Activated CD8-positive, alpha-beta memory T cell treated with anti-CD3 and anti-CD28 coated beads for 48 hours (primary cell): ENCODE results near the gene TNS4.

Experiments
- DNase-seq, 3 experiments: peaks; one replicate each; pipeline ENCODE4 v3.0.0-alpha.2; 2020; ENCODE audit warnings: low read depth in 2 of 3, low spot score in 2 of 3

Gene TNS4

DNA sequence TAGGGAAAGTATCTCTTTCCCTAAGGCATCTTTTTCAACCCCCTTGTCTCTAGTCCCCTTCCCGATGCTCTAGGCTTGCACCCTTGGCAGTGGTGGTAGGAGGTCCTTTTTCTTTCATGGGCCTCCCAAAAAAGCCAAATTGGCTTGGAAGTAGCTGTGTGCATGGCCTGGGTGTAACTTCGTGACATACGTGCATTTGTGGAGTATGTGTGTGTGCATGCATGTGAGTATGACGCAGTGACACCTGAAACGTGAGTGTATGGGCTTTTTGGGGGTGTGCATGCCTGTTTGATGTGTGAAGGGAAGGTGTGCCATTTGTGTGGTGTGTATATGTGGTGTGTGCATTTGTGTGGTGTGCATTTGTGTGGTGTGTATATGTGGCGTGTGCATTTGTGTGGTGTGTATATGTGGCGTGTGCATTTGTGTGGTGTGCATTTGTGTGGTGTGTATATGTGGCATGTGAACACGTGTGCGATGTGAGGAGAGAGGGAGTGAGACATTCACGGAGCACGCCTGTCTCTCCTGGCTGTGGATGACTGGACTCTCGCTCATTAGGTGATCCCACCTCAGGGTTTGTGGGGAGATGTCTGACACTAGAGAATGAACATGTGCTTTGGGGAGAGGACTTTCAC lies 42.5 kb downstream of the TNS4 start:
- DNase-seq = no peak

DNA sequence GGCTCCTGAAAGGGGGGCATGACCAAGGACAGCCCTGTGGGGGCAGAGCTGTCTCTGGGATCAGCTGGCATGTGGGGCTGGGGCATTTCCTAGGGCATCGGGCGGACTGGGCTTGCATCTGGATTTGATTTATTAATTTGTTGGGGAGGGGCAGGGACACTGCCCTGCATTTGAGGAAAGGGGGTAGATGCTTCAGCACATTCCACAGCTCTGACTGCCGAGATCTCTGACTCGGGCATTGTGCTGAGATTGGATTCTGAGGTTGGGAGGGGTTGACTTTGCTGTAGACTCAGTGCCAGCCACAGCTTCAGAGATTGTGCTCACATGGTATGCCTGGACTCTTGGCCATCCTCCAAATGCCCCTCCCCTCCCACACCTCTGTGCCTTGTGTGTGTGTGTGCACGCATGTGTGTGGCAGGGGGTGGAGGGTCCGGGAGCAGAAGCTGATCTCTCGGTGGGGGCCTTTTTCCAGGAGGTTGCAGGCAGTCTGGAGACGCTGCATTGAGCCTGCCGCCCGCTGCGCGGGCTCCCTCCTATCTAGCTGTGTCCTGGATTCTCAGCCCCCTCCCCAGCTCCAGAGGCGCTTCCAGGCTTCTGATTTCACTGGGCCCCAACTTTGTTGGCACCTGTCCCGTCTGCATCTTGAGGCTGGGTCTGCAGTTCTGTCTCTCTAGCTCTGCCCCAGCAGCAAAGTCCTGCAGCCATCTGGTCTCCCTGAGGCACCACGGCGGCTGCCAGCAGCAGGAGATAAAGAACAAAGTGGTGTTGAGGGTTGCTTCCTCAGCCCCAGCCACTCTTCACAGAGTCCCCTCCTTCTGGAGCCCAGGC lies 43.2 kb downstream of the TNS4 start:
- no peak for DNase-seq

DNA sequence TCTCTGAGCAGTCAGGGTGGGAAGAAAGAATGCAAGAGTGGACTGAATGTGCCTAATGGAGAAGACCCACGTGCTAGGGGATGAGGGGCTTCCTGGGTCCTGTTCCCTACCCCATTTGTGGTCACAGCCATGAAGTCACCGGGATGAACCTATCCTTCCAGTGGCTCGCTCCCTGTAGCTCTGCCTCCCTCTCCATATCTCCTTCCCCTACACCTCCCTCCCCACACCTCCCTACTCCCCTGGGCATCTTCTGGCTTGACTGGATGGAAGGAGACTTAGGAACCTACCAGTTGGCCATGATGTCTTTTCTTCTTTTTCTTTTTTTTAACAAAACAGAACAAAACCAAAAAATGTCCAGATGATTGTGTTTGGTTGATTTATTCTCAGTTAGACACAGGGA lies 44.1 kb downstream of the TNS4 start:
- DNase-seq = no peak

DNA sequence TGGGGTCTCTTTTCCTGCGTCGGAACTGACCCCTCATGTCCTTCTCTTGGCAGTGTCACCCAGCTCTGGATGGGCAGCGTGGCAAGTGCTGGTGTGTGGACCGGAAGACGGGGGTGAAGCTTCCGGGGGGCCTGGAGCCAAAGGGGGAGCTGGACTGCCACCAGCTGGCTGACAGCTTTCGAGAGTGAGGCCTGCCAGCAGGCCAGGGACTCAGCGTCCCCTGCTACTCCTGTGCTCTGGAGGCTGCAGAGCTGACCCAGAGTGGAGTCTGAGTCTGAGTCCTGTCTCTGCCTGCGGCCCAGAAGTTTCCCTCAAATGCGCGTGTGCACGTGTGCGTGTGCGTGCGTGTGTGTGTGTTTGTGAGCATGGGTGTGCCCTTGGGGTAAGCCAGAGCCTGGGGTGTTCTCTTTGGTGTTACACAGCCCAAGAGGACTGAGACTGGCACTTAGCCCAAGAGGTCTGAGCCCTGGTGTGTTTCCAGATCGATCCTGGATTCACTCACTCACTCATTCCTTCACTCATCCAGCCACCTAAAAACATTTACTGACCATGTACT lies 44.9 kb downstream of the TNS4 start:
- no peak for DNase-seq

DNA sequence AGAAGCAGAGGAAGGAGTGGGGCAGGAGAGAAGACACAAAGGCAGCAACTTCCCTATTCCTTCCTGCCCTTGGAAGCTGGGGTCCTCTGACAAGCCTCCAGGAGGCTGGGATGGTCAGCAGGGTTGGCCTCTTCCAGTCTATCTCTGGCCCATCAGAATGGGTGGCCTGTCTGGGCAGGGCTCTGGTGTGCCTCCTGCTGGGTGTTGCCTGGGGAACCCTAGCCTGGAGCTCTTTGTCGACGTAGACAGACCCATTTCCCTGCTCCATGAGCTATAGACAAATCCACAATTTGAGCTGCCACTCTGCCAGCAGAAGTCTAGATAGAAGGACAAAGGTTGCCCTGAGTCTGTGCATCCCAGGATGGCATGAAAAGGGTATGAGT lies 46.8 kb downstream of the TNS4 start:
- no peak for DNase-seq

DNA sequence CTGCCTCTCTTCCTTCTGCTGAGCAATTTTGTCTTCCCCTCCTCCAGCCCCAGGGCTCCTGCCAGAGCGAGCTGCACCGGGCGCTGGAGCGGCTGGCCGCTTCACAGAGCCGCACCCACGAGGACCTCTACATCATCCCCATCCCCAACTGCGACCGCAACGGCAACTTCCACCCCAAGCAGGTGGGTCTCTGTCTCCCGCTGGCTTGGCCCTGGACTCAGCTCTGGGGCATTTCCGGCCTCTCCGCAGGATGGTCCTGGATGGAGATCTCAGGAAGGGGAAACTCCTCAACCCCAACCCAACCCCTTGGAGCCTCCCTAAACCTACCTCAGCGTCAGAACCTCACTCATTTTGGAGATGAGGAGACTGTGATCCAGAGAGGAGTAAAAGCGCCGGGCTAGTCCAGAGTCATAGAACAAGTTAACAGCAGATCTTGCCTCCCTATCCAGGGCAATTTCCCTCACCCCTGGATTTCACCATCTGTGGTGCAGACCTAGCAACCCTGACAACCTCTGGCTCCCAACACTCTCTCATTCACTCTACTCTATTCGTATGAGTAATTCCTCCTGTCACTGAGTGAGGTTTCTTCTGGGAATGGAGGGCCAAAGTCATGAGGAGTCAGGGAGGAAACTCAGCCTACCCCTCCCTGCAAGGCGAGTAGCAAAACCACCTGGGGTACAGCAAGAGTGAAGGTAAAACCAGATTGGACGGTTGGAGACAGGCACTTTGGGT lies 47.4 kb downstream of the TNS4 start:
- no peak for DNase-seq

DNA sequence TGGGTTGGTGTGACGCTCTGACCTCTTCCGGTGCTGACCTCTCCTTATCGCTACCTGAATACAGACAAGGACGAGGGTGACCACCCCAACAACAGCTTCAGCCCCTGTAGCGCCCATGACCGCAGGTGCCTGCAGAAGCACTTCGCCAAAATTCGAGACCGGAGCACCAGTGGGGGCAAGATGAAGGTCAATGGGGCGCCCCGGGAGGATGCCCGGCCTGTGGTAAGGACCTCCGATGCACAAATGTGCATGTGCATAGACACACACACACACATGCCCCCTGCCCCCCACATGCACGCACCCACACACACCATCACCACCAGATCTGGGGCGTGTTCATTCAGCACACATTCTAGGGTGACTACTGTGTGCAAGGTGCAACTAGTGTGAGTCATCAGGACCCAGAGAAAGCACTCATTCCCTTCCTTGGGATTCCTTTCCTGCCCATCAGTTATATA lies 48.5 kb downstream of the TNS4 start:
- no peak for DNase-seq

DNA sequence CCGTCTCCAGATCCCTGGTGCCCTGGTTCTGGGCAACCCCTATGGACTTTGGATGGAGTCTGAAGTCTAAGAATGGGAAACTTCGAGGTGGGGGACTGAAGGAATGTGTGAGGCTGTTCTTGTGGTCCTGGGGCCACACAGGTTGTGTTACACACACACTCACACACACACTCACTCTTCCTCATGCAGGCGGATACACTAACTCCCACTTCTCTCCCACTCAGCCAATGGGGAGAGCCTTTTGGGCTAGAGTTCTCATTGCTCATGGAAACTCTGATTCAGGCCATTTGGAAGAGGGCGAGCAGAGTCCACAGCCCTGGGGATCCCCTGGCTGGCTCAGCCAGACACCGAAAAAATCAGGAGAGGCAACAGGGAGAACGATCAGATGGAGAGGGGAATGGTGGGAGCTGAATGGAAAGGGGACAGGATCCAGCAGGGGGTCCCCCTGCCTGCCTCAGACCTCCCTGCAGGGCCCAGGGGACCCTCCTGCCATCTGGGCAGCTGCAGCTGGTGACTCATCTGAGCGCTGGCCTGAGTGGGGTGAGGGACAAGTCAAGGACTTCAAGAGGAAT lies 49.1 kb downstream of the TNS4 start:
- DNase-seq = no peak

DNA sequence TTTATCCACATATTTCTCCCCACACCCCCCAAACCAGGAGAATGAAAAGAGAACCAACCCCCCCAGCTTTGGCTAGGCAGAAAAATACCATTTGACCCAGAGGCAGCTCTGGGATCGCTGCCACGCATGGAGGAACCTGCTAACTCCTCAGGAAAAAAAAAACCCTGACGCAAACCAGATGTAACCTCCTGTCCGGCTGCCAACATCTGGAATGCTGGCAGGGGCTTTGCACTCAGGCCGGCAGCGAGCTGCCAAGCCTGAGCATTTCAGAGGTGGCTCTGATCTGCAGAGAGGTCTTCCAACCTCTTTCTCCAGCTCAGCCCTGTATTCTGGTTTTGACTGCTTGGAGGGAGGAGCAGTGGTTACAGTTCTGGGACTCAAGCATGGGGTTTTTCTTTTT lies 50.0 kb downstream of the TNS4 start:
- no peak for DNase-seq

DNA sequence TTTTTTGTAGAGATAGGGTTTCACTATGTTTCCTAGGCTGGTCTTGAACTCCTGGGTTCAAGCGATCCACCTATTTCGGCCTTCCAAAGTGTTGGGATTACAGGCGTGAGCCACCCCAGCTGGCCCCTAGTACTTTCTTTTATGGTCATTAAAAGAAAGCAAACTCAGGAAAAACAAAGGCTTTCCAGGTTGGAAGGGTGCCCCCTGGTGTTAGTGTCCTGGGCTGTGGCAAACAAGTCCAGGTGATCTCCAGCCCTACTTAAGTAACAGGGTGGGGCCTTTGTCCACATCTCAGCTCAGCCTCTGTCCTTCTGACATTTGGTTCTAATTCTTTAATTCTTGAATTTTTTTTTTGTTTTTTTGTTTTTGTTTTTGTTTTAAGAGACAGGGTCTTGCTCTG lies 51.2 kb downstream of the TNS4 start:
- no peak for DNase-seq

DNA sequence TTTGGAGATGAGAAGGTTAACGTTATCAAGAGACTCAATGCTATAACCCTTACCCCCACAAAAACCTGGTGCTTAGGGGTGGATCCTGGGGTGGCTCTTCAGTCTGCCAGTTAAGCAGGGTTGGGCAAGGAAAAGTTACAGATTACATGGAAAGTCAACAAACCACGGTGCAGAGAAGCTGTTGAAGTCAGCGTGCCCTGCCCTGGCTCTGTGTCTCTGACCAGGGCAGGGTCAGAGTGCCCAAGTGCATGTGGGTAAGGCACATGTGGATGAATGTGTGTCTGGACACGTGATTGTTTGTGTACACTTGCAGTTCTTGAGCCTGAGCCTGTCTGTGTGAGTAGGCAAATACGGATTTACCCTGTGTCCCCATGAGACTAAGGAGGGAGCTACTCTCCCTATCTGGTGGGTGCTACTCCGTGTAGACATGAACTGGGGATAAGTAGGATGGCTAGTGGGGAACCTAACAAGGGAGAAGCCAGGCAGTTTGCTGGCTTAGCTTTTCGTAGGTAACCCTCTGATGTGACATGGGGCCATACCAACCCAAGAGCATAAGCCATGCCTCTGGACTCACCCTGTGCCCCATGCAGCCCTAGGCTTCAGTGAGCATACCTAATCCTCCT lies 52.7 kb downstream of the TNS4 start:
- DNase-seq = no peak

DNA sequence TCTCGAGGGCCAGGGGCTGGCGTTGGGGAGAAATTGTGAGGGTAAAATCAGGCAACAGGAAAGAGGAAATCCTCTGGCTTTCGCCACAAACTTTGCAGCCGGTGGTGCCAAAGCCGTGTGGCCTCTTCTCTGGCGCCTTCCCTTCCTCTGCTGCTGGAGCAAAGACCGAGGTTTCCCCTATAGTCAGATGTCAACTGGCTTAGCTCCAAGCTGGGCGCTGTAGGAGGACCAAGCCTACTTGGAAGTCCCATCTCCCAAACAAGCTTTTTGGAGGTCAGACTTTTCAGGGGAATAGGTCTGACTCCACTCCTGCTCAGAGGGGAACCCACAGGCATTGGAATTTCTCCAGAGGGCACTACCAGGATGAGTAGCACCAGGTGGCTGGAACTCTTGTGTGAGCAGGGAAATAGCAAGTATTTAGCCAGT lies 53.2 kb downstream of the TNS4 start:
- no peak for DNase-seq

DNA sequence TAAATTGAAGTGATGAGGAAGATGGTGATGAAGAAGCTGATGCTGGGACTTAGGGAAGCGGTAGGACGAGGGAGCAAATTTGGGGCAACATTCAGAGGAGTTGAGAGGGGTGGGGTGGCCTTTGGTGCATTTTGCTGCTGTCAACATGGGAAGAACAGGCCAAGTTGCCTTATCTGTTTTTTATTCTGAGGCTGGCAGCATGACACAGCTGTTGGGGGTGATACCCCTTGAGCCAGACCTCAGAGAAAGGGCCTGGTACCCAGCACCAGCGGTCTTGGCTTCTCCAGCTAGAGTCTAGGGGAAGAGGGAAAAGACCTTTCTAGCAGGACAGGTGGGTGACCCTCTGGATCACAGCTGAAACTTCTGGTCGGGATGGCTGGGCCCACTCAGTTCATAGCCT lies 53.6 kb downstream of the TNS4 start:
- no peak for DNase-seq

DNA sequence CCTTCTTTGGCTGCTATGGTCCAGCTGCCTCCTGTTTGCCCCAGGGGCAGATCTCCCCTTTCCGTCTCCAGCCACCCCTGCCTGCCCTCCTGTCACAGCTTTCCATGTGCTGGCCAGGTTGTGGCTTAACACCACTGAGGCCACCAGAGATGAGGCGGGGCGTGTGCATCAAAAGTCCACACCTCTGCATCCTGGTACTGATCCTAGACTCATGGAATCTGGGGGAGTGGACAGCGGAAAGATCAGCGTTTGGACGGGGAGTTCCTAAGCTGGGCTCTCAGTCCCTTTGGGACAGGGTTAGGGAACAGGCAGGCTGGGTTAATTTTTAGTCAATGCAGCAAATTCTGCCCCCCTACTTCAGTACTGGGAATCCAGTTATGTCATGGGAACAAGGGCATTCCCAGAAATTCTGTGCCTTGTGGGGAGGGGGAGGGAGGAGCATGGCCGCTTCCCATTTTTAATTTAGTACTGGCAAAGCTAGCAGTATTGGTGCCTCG lies 54.2 kb downstream of the TNS4 start:
- DNase-seq = no peak

DNA sequence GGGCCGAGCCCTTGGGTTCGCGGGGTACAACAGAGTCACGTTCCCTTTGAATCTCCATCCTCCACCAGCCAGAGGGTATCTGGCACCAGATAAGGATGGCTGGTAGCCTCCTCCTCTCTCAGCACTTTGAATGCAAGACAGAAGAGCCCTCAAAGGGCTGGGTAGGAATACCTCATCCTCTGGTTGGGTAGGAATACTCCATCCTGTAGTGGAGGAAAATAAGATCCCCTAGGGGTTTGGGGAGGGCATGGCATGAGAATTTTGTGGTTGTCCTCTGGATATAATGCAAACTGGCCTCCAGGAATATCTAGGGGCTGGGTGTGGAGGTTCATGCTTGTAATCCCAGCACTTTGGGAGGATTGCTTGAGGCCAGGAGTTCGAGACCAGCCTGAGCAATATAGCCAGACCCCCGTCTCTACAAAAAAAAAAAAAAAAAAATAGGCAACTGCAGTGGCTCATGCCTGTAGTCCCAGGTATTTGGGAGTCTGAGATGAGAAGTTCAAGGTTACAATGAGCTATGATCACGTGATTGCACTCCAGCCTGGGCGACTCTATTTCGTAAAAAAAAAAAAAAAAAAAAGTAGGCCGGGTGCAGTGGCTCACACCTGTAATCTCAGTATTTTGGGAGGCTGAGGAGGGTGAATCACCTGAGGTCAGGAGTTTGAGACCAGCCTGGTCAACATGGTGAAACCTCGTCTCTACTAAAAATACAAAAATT lies 55.5 kb downstream of the TNS4 start:
- DNase-seq = no peak

DNA sequence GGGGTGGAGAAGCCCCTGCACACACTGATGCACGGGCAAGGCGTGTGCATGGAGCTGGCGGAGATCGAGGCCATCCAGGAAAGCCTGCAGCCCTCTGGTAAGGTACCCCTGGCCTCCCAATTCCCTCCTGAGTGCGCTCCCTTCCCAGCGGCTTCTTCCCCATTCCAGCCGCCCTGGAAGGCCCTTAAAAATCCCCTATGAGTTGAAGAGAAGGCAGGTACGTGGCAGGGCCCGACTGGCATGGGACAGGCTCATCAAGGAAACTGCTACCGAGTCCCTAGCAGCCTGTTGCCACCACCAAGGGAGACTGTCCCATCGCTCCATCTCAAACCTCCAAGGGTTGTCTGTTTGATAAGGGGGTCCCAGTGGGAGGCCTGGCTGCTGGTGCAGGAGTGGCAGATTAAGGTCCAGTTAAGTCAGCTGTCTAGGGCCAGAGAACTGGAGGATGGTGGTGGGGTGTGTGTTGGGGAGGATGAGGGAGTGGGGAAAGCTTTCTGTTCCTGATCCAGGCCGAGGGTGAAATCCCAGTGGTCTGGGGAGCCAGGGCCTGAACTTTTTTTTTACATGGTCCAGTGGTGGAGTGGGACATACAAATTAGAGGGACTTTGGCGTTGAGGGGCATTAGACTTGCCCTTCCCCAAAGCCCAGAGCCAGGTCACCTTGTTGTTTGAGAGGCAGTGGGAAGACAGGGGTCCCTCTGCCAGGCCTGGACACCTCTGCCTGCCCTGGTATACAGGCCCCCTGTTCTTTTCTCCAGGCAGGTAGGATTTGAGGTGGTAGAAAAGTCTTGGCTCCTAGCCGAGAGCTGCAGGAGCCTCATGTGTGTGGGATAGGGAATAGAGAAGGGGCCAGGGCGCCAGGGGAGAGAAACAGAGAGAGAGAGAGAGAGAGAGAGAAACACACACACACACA lies 57.2 kb downstream of the TNS4 start:
- DNase-seq = no peak

DNA sequence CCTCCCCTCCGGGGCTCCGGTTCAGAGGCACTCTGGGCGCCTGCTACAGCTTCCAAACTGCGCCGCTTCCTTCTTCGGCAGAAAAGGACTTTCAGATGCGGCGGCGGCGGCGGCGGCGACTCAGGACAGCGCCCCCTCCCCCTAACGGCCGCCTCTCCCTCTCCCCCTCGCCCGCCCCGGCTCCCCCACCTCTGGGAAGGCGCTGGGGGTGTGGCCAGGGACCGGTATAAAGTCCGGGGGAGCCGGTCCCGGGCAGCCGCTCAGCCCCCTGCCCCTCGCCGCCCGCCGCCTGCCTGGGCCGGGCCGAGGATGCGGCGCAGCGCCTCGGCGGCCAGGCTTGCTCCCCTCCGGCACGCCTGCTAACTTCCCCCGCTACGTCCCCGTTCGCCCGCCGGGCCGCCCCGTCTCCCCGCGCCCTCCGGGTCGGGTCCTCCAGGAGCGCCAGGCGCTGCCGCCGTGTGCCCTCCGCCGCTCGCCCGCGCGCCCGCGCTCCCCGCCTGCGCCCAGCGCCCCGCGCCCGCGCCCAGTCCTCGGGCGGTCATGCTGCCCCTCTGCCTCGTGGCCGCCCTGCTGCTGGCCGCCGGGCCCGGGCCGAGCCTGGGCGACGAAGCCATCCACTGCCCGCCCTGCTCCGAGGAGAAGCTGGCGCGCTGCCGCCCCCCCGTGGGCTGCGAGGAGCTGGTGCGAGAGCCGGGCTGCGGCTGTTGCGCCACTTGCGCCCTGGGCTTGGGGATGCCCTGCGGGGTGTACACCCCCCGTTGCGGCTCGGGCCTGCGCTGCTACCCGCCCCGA lies 58.0 kb downstream of the TNS4 start, which contains the start of gene IGFBP4:
TSS of gene IGFBP4 (plus strand) at position 255 of the 792 bp plus-strand sequence. CDS start at position 541, 286 bp downstream.
- DNase-seq = peak in 2 of 3 experiments; percentile 48 to 53
